Sigmoid colon (tissue), 4 donors: Measurements from ENCODE around the gene BCAS1.

Source experiments
- CTCF ChIP-seq, 4 experiments: fragments of 450-650 bp in 3 of 4; fragments of 200-600 bp in 1 of 4; IDR thresholded peaks; one replicate each; pipeline ENCODE4 v1.5.1; 2016 to 2019; ENCODE audit warnings: antibody characterized with exemption in 4 of 4, mild to moderate bottlenecking in 3 of 4, moderate library complexity in 2 of 4
- EP300 ChIP-seq, 4 donors: sonication (generic); formaldehyde crosslinking; IDR thresholded peaks; one replicate each; pipeline ENCODE4 v1.6.1; 2017; ENCODE audit warnings: antibody characterized with exemption in 4 of 4
- POLR2A ChIP-seq, 2 donors: fragments of 450-650 bp; IDR thresholded peaks; one replicate each; pipeline ENCODE4 v1.6.1; 2016; ENCODE audit warnings: antibody characterized with exemption in 2 of 2, mild to moderate bottlenecking in 2 of 2, moderate library complexity in 2 of 2
- POLR2AphosphoS5 ChIP-seq, 4 donors: sonication (generic); formaldehyde crosslinking; IDR thresholded peaks; one replicate each; pipeline ENCODE4 v1.6.1; 2017; ENCODE audit warnings: antibody characterized with exemption in 4 of 4

DNA sequence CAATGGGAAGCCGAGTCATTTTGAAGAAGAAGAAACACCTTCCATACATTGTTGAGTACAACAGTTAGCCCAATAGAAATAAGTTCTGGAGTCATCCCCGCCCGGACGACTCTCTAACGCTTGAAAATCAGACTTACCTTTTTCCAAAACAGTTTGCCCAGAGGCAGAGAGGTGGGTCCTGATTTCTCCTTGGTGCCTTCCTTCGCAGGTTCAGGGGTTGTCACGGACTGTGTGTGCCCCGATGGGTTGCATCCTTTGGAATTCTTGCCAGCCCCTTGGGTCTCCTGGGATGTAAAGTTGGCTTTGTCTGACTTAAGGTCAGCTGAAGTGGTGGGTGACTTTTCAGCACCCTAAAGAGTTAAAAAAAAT, 85.3 kb downstream of the BCAS1 start:
- TF ChIP-seq POLR2A (IDR thresholded peaks at IDR 0.05) (no peak), EP300 (IDR thresholded peaks at IDR 0.05) (no peak), CTCF (IDR thresholded peaks at IDR 0.05) (no peak), POLR2AphosphoS5 (IDR thresholded peaks at IDR 0.05) (no peak)
